Pulmonary artery endothelial cell (primary cell): Measurements from ENCODE around the gene RPL10A. TPM values are rescaled to one million over a fixed set of nuclear protein-coding genes. Genes with fewer than 3 reads are reported as not detected.

Experiments used
- DNase-seq: peaks from one replicate; pipeline ENCODE4 v3.0.0-alpha.2; 2011; ENCODE audit warnings: low read depth, low spot score
- total RNA-seq: library from RNA; depleted of rRNA; stranded (reverse); fragments of >200 nt; gene quantifications from 2 replicates; pipeline ENCODE4 v1.2.3, GENCODE V29; 2014

Gene RPL10A
- total RNA-seq, 1 donor from 2014 or later, result 2,048 TPM

DNA sequence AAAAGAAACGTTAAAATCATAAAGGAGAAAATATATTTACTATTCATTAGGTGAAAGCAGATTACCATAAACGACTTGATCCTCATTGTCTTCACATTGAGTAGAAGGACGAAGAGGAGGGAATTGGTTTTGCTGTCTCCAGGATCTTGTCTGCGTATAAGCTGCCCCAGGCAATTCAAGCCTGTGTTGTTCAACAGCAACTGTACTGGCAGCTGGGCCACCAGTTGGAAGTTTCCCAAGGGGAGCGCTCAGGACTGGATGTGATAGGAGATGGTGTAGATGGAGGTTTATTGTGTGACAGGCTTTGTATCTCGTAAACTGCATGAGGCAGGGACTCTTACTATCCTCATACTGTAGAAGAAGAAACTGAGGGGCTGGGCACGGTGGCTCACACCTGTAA lies 20.0 kb upstream of the RPL10A start:
- no peak for DNase-seq

DNA sequence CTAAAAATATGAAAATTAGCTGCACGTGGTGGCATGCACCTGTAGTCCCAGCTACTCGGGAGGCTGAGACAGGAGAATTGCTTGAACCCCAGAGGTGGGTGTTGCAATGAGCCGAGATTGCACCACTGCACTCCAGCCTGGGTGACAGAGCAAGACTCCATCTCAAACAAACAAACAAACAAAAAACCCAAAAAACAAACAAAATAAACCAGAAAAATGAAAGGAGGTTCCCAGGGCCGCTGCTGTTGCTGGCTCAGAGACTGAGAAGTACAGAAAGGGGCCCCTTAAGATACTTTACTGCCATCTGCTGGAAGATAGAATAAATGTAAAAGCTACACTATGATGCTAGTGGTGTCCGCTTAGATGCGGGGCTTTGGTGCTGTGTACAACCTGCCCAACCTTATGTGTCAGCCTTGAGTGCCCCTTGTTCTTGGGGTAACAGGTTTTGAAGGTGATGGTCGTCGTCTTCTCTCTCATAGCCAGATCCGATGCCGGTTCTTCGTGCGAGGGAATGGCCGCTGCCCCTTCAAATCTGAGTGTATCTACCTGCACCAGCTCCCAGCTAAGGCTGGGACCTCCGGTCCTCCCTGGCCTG lies 18.8 kb upstream of the RPL10A start:
- no peak for DNase-seq

- DNase-seq, result no peak
Observed at GRCh38 chr6:35451354-35452182, 16.6 kb upstream of the RPL10A start.

- DNase-seq, result peak; percentile 66
Observed at GRCh38 chr6:35452183-35453090, 15.8 kb upstream of the RPL10A start, which contains the start of gene FANCE. TSS of gene FANCE (plus strand) at chr6:35452338. CDS start at chr6:35452546, 208 bp downstream.

DNA sequence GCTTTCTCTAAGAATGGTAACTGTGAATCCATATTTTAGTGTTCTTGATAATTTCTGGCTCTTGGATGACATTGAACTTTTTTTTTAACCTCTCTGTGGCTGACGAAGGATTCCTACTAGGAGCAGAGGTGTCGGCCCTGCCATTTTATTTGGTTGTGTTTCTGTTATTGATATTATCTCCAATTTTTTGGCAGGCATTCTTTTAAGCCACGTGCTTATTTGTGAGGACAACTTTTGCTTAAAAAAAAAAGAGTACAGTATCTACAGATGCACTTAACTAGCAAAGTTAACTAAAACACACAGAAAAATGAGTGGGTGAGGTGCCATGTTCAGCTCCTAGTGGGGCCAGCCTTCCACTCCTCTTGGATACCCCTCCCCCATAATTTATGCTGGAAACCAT lies 15.0 kb upstream of the RPL10A start:
- DNase-seq, result no peak

- no peak for DNase-seq
Observed at GRCh38 chr6:35454391-35455110, 13.7 kb upstream of the RPL10A start.

- DNase-seq, result no peak
Observed at GRCh38 chr6:35457907-35458306, 10.3 kb upstream of the RPL10A start.

- no peak for DNase-seq
Observed at GRCh38 chr6:35461270-35461669, 6.9 kb upstream of the RPL10A start.

DNA sequence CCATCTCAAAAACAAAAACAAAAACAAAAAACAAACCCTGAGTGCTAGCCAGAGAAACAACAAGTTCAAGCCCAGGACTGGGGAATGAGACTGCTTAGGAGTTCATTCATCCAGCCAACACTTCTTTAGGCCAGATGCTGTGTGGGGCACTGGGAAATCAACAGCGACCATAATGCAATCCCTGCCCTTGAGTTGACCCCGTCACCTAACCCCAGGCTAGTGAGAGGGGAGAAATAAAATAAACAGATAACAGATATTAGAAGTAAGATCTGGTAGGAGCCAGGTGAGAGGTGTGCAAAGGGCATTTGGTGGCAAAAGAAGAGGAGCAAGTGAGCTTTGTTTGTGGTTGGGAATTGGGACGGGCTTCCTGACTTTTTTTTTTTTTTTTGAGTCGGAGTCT lies 4.9 kb upstream of the RPL10A start:
- DNase-seq, result no peak

DNA sequence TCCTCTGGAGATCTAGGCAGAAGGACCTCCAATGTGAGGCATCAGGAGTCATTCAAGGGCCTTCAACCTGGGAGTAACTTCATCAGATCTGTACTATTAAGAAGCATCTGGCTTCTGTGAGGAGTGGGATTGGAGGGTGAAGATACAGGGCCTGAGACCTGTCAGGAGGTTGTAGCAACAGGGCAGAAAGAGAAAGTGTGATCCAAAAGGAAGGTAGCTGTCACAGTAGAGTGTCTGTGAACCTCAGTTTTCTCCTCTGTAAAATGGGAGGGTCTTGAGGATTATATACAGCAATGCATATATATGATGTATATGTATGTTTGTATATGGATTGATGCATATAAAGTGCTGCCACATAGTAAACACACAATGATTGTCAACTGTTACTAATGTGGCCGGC lies 2.6 kb upstream of the RPL10A start:
- no peak for DNase-seq

DNA sequence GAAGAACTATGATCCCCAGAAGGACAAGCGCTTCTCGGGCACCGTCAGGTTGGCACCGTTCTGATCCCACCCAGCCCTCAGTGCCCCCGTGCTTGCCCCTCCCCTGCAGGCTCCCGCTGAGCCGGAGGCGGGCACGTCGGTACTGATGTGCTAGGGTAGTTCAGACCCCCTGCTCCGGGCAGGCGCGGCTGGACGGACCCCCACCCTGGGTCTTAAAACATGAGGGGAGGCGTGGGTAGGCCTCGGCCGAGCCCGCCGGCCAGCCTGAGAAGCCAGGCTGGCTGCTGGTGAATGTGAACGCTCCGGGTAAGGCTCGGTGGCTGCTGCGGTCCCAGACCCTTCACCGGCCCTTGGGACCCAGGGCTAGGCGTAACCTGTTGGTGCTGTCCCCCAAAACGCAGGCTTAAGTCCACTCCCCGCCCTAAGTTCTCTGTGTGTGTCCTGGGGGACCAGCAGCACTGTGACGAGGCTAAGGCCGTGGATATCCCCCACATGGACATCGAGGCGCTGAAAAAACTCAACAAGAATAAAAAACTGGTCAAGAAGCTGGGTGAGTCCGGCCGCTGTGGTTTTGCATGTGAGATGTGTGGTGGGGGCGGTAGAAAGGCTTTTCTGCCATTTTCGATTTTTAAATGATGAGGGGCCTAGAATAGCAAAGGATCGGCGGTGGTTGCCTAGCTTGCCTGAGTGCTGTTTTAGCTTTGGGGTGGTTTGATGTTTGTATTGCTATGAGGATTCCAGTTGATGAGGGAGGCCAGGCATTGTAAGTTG lies 964 bp downstream of the RPL10A start:
- DNase-seq, result no peak

DNA sequence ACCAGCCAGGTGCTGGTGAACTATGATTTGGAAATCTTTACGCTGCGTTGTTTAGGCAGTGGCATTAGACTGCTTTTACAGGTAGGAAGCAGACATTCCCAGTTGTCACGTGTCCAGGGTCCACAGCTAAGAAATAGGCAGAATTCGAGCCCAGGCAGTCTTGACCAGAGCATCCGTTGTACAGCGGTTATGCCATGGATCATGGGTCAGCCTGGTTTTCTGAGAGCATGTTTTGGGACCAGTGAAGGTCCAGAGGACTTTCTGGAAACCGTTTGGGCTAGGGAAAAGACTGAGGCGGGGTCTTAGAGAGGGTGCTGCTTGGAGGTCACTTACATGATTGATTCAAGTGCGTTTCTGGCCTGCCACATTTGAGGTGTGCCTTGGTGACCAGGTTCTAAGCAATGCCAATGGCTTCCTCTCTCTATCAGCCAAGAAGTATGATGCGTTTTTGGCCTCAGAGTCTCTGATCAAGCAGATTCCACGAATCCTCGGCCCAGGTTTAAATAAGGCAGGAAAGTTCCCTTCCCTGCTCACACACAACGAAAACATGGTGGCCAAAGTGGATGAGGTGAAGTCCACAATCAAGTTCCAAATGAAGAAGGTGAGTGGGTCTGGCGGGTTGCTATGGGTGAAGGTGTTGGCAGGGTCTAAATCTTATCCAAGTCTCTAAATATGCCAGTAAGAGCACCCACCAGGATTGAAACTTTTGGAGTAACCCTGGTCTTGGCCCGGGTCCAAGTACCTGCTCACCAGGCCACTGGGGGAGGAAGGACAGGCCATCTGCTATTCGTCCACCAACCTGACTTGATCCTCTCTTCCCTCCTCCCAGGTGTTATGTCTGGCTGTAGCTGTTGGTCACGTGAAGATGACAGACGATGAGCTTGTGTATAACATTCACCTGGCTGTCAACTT lies 1.8 kb downstream of the RPL10A start:
- no peak for DNase-seq

- DNase-seq, result no peak
Observed at GRCh38 chr6:35470663-35471120, 2.5 kb downstream of the RPL10A start.

DNA sequence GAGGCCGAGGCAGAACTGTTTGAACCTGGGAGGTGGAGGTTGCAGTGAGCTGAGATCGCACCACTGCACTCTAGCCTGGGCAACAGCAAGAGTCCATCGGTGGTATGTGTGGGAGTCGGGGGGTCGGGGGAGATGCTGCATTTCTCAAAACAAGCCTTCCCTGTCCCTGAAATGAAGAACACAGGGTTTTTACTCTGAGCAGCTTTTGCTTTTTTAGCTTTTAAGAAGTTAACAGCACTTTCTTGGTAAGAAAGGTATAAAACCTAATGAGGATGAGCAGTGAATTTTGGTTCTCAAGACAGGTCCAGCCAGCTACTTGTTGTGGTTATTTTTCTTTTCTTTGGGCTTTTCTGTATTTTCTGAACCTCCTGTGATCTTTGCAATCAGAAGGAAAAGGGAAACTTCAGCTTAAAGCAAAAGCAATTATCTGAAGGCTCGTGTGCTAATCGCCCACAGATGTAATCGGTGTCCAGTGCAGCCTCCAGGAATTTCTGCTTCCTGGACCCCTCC lies 3.7 kb downstream of the RPL10A start:
- DNase-seq, result no peak

DNA sequence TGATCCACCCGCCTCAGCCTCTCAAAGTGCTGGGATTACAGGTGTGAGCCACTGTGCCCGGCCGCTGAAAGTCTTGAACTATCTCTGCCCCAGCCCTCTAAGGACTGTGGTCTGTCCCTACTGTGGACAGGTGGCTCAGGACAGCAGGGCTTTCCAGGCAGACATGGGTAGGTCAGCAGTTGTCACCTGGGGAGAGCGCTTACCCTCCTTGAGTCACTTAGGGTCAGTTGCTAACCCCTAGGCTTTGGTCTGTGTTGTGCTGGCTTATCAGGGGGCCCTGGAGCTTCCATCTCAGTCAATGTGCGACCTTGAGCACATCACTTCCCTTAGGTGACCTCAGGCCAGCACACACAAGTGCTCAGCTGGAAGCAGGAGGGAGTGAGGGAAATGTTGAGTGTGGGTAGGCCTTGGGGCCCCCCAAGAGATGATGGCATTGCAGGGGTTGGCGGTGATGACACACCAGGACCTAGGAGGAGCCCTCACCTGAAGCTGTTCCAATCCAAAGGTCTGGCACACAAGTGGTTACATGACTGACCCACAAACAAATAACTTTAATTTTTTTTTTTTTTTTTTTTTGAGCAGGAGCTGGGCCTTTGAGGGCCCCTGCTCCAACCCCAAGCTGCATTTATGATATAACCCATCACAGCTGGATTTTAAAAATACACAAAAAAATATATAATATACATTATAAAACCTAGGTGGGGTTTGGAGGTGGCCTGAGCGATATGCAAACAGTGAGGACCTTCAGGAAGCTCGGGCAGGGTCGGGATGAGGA lies 5.1 kb downstream of the RPL10A start:
- no peak for DNase-seq

DNA sequence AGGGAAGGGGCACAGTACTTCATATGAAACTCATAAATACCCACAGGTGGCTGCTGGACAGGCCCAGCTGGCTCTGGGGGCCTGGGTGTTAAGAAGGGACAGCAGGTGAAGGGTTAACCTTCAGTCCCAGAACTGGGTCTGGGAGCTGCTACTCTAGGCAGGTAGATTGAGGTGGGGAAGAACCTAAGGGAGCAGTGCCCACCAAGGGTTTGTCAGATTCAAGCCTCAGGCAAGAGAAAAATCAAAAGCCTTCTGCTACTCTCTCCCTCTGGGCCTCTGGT lies 5.6 kb downstream of the RPL10A start:
- no peak for DNase-seq

DNA sequence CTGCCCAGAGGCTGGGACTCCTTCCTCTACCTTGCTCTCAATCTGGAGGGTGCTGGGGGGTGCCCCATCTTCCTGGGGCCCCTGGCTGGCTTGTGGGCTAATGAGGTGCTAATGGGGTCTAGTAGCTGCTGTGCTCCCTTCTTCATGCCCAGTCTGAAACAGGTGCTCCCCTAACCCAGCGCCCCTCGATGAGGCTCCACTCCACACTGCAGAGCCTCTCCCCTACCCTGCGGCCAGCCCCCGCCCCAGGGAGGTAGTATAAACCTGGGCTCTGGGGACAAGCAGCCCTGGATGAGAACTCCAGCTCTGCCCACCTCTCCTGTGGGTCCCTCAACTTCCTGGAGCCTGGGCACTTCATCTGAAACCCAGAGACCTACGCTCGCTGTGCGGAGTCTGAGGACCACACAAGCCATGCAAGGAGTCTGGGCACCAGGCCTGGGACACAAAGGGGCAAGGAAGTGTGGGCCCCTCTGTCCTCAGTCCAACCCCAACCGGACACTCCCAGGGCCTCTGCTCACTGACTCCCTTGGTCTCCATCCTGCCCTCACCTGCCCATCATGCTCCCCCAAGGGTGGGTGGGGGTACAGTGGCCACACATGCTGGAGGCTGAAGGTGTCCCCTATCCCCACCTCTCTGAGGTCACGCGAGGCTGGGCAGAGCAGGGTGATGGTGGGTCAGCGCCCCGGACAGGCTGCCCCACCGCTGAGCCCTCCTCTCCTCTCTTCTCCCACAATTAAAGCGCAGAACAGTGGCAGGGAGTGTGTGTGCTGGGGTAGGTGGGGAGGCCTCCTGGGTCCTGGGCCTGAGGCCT lies 6.1 kb downstream of the RPL10A start:
- DNase-seq, result no peak
